Measurements from ENCODE around the gene EPHB6.

- no peak for TF ChIP-seq POLR2A (IDR thresholded peaks at IDR 0.05; ENCODE audit: extremely low read depth, insufficient read length)
- TF ChIP-seq CTCF (IDR thresholded peaks at IDR 0.05; ENCODE audit: low read depth, low read length), result no peak
- no peak for TF ChIP-seq MAX (IDR thresholded peaks at IDR 0.05; ENCODE audit: low read depth, low read length)
- no peak for TF ChIP-seq MYC (IDR thresholded peaks at IDR 0.05; ENCODE audit: low read depth, low read length)
Measured at GRCh38 chr7:142862351-142862750, 7.5 kb downstream of the EPHB6 start.

All from NB4 (cell line).